Activated CD4-positive, alpha-beta T cell treated with anti-CD3 and anti-CD28 coated beads, Interleukin-2, Interleukin-4, amounts not matched to agents 100 ng/mL and 50 ng/mL, durations not matched to agents 16 hours and 8 hours (primary cell): ENCODE results near the gene TTC5.
A peak's percentile ranks its signal among the peaks of the same experiment; 100 is the strongest.
"Not testable (repeated sequence)": the region's sequence is repeated elsewhere in the genome, so short reads cannot be mapped to it uniquely, and the experiment has no call there.

ENCODE experiments used
- DNase-seq: peaks from one replicate; pipeline ENCODE4 v3.0.0-alpha.2; 2020; ENCODE audit warnings: low spot score

Gene TTC5

DNA sequence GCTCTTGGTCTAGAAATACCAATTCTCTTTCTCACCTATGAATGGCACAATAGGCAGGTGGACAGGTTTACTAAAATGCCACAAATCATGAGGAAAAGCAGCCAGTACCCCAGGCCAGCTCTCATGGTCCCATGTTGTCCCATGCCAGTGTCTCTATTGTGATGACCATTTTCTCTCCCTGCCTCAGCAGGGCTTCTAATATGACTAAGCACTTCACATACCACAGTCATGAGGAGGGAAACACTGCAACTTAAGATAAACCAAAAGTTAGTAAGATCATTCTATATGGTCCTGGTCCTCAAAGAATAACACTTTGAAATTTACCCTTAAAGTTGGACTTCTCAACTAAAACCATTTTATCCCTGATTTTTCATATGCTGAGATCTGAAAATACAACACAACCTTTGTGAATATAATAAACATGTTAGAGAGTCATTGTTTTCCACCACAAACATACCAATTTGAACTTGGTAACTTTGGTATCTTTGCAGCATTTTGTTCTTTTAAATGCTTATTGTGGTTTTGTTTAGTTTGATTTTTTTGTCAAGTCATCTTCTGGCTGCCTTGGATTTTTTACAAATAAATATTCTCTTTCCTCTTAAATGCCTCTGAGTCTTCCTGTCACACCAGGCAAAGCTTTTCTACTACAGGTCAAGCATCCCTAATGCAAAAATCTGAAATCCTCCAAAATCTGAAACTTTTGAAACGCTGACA lies 3.6 kb downstream of the TTC5 start:
- peak; percentile 20 for DNase-seq

DNA sequence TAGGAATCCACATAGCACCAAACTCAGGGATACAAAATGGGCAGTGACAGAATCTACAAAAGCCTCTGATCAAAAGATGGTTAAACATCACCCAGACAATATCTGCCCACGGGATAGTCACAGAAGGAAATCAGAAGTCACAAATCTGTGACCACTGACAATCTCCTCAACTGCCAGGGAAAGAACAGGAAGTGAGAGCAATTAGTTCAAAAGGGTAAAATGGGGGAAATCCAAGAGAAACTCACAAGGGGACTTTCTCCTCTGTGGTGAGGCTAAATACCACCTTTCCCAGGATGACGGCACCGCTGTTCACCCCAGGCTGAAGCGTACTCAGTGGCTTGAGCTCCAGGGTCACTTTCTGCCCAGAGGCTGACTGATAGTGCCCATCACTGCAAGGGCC lies 10.7 kb downstream of the TTC5 start:
- peak; percentile 14 for DNase-seq

GRCh38 chr14:20294636-20295035 lies 11.1 kb downstream of the TTC5 start:
- no peak for DNase-seq

DNA sequence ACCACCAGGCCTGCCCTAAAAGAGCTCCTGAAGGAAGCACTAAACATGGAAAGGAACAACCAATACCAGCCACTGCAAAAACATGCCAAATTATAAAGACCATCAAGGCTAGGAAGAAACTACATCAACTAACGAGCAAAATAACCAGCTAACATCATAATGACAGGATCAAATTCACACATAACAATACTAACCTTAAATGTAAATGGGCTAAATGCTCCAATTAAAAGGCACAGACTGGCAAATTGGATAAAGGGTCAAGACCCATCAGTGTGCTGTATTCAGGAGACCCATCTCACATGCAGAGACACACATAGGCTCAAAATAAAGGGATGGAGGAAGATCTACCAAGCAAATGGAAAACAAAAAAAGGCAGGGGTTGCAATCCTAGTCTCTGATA lies 23.8 kb downstream of the TTC5 start:
- DNase-seq = not testable (repeated sequence)

DNA sequence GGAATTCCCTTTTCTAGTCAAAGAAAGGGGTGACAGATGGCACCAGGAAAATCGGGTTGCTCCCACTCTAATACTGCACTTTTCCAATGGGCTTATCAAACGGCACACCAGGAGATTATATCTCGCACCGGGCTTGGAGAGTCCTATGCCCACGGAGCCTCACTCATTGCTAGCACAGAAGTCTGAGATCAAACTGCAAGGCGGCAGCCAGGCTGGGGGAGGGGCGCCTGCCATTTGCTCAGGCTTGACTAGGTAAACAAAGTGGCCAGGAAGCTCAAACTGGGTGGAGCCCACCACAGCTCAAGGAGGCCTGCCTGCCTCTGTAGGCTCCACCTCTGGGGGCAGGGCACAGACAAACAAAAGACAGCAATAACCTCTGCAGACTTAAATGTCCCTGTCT lies 25.5 kb downstream of the TTC5 start:
- DNase-seq = not testable (repeated sequence)

GRCh38 chr14:20278414-20278813 lies 27.3 kb downstream of the TTC5 start:
- DNase-seq = no peak

GRCh38 chr14:20277409-20277808 lies 28.3 kb downstream of the TTC5 start:
- DNase-seq = no peak

GRCh38 chr14:20274062-20274461 lies 31.7 kb downstream of the TTC5 start:
- DNase-seq = no peak

DNA sequence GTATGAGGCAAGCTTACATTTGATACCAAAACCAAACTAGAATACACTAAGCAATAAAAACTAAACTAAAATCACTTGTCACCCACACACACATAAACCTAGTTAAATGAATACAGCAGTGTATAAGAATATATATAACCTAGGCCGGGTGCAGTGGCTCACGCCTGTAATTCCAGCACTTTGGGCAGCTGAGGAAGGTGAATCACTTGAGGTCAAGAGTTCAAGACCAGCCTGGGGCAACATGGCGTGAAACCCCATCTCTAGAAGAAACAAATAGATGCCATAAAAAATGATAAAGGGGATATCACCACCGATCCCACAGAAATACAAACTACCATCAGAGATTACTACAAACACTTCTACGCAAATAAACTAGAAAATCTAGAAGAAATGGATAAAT lies 41.4 kb downstream of the TTC5 start:
- DNase-seq = not testable (repeated sequence)

DNA sequence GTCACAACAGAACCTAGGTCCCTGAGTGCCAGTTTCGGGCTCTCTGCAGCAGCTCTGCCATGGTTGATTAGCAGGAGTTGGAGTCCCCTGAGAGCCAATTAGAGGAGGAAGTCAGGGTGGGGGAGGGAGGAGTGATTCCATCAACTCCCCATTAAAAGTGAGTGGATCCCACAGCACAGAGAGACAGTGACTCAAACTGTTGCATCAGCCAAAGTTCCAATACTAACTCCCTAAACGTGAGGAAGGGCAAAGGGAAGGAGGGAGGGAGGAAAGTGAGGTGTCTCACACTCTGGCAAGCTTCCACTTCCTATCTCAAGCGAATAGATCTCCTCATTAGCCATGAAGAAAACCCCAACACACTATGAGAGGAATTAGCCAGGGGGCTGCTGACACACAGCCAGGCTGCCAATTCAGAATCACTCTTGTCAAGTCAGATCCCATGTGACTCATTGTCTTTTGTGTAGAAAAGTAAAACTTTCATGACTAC lies 43.1 kb downstream of the TTC5 start:
- no peak for DNase-seq

DNA sequence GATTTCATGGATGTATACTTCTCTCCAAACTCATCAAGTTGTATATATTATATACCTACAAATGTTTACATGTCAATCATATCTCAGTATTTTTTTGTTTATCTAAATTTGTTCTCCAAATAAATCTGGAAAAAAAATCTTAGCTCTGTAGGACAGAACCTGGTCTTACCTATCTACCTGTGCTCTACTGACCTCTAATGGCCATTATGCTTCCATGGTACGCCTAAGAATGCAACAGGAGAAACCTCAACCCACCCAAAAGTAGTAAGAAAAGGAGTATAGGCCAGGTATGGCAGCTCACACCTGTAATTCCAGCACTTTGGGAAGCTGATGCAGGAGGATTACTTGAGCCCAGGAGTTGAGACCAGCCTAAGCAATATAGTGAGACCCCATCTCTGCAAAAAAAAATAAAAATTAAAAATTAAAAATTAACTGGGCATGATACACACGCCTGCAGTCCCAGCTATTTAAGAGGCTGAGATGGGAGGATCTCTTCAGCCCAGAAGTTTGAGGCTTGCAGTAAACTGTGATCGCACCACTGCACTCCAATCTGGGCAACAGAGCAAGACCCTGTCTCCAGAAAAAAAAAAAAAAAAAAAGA lies 58.0 kb downstream of the TTC5 start:
- DNase-seq = peak; percentile 11
